NCI-H2171 (cell line): ENCODE results near the gene CDH23.

Experiments
- DNase-seq: peaks from one replicate; lab custom pipeline; 2025; lab: John Stamatoyannopoulos, UW

The CDH23 gene

GRCh38 chr10:71638822-71639719 is 242.4 kb downstream of the CDH23 start:
- no peak for DNase-seq

GRCh38 chr10:71640607-71641006 is 243.9 kb downstream of the CDH23 start:
- DNase-seq = no peak

- DNase-seq = no peak
Observed at GRCh38 chr10:71641449-71641848, 244.7 kb downstream of the CDH23 start.

GRCh38 chr10:71641986-71642385 is 245.3 kb downstream of the CDH23 start:
- DNase-seq = no peak

- no peak for DNase-seq
Observed at GRCh38 chr10:71643904-71644303, 247.2 kb downstream of the CDH23 start.

GRCh38 chr10:71644307-71645180 is 247.8 kb downstream of the CDH23 start:
- no peak for DNase-seq

GRCh38 chr10:71645185-71645584 is 248.5 kb downstream of the CDH23 start:
- DNase-seq = no peak

- no peak for DNase-seq
Observed at GRCh38 chr10:71646037-71646436, 249.3 kb downstream of the CDH23 start.

- no peak for DNase-seq
Observed at GRCh38 chr10:71646592-71647292, 250.0 kb downstream of the CDH23 start.

- DNase-seq = peak; percentile 75
Observed at GRCh38 chr10:71647526-71648253, 251.0 kb downstream of the CDH23 start.

GRCh38 chr10:71648254-71648932 is 251.7 kb downstream of the CDH23 start:
- DNase-seq = no peak

- no peak for DNase-seq
Observed at GRCh38 chr10:71648933-71649320, 252.2 kb downstream of the CDH23 start.

GRCh38 chr10:71649631-71650030 is 252.9 kb downstream of the CDH23 start:
- no peak for DNase-seq

- no peak for DNase-seq
Observed at GRCh38 chr10:71650397-71650796, 253.7 kb downstream of the CDH23 start.

GRCh38 chr10:71651428-71651827 is 254.7 kb downstream of the CDH23 start:
- no peak for DNase-seq

- no peak for DNase-seq
Observed at GRCh38 chr10:71651928-71652327, 255.2 kb downstream of the CDH23 start.

- DNase-seq = no peak
Observed at GRCh38 chr10:71653044-71653443, 256.3 kb downstream of the CDH23 start.

- no peak for DNase-seq
Observed at GRCh38 chr10:71656220-71656619, 259.5 kb downstream of the CDH23 start.

GRCh38 chr10:71657604-71658466 is 261.1 kb downstream of the CDH23 start:
- DNase-seq = no peak

- DNase-seq = no peak
Observed at GRCh38 chr10:71658467-71658745, 261.7 kb downstream of the CDH23 start.
